K562 (cell line): ENCODE results near the gene CBX3. TPM values are rescaled to one million over a fixed set of nuclear protein-coding genes. Genes with fewer than 3 reads are reported as not detected.

Source experiments
- ARID4B ChIP-seq: sonication (generic); formaldehyde crosslinking; IDR thresholded peaks from 2 replicates; pipeline ENCODE4 v1.8.0; 2022; ENCODE audit warnings: mild to moderate bottlenecking, missing genetic modification reagents
- CBX8 ChIP-seq: fragments of 200-600 bp; sonication (generic); IDR thresholded peaks from 2 replicates; pipeline ENCODE4 v1.6.1; 2012; ENCODE audit warnings: borderline replicate concordance, mixed run types, low read depth, mild to moderate bottlenecking, moderate library complexity, mixed read lengths, low read length, control low read depth, inconsistent platforms; ENCODE audit not compliant: poor library complexity, severe bottlenecking; ENCODE audit errors: extremely low read depth
- CHD7 ChIP-seq: fragments of 200-600 bp; sonication (generic); IDR thresholded peaks from one replicate; pipeline ENCODE4 v1.6.1; 2012; ENCODE audit warnings: mild to moderate bottlenecking, low read depth, low read length, inconsistent platforms
- DACH1 ChIP-seq: fragments of 450-650 bp; IDR thresholded peaks from 2 replicates; pipeline ENCODE4 v1.6.1; 2018; ENCODE audit not compliant: partially characterized antibody
- MEF2D ChIP-seq: conservative IDR thresholded peaks from 2 replicates; pipeline ENCODE4 v1.6.1; 2016; ENCODE audit warnings: low read depth, missing genetic modification characterization, missing compliant biosample characterization
- MITF ChIP-seq: IDR thresholded peaks from 2 replicates; pipeline ENCODE4 v1.6.1; 2014; ENCODE audit warnings: antibody characterized with exemption
- NFE2L1 ChIP-seq: fragments of 450-650 bp; IDR thresholded peaks from 2 replicates; pipeline ENCODE4 v1.6.1; 2016; ENCODE audit warnings: missing genetic modification characterization, low read depth, mild to moderate bottlenecking, missing compliant biosample characterization, moderate library complexity, borderline replicate concordance
- ZKSCAN1 ChIP-seq: fragments of 150-350 bp; IDR thresholded peaks from 2 replicates; pipeline ENCODE4 v1.6.1; 2016; ENCODE audit warnings: low read depth, low read length
- polyA plus RNA-seq, 8 experiments: library from polyadenylated mRNA; depleted of rRNA in 4 of 8; stranded (reverse) in 5 of 8; unstranded in 3 of 8; fragments of >200 nt; fragmentation: Nextera tagmentation in 2 of 8; fragmentation: Illumina TruSeq in 1 of 8; extraction: Ambion mirVana in 2 of 8; extraction: Trizol in 1 of 8; gene quantifications; 2 replicates each; pipeline versions ENCODE4 v1.2.1 to v1.2.3, GENCODE V29; 2011 to 2014; ENCODE audit warnings: inconsistent platforms in 1 of 8, missing spikeins in 1 of 8
- total RNA-seq, 7 experiments: library from RNA; depleted of rRNA in 6 of 7; stranded (reverse); fragments of >200 nt in 6 of 7; fragmentation: Illumina TruSeq in 2 of 7; extraction: Trizol in 2 of 7; gene quantifications; 2 replicates each; pipeline versions ENCODE4 v1.2.1 to v1.2.3, GENCODE V29; 2011 to 2021; ENCODE audit warnings: low replicate concordance in 1 of 7

The CBX3 gene
- total and polyA plus RNA-seq, 9 of the 15 experiments (the other 6 are each of a cell fraction or from before 2014, with no cell fraction given), result 198 to 413 (median 328) TPM

- TF ChIP-seq ZKSCAN1 (peak; percentile 57; the same call in 1 of the 2 replicates), DACH1 (no peak), ARID4B (CRISPR knock-in tag) (peak; percentile 89), MITF (no peak; the same call in 1 of the 2 replicates), CHD7 (no peak), CBX8 (no peak), NFE2L1 (tag) (no peak), MEF2D (tag) (no peak)
Observed at GRCh38 chr7:26200444-26201246, 900 bp upstream of the CBX3 start, which contains the start of gene HNRNPA2B1 (continued).
